GM19035 (cell line): Measurements from ENCODE around the gene PPP2R5C.

Experiments used
- ATAC-seq: cut with Tn5 transposase; IDR thresholded peaks from one replicate; pipeline ENCODE4 v1.9.1; 2021; ENCODE audit not compliant: unreplicated experiment

The PPP2R5C gene

DNA sequence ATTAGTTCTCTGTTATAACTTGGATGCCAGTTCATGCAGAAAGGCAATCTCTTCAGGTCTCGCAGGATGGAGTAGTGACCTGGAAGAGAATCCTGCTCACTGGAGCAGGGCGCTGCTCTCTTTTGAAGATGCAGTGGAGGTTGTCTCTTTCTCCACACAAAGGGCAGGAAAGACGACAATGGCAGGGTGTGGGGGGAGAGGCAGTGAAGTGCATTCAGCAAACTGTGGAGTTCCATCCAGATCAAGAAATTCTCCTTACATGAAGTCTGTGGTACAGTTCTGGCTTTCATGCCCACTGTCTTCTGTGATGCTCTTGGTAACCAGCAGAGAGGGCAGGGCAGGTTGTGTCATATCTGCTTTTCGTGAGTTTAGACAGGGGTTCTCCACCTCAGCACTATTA lies 6.6 kb upstream of the PPP2R5C start:
- ATAC-seq, result no peak

DNA sequence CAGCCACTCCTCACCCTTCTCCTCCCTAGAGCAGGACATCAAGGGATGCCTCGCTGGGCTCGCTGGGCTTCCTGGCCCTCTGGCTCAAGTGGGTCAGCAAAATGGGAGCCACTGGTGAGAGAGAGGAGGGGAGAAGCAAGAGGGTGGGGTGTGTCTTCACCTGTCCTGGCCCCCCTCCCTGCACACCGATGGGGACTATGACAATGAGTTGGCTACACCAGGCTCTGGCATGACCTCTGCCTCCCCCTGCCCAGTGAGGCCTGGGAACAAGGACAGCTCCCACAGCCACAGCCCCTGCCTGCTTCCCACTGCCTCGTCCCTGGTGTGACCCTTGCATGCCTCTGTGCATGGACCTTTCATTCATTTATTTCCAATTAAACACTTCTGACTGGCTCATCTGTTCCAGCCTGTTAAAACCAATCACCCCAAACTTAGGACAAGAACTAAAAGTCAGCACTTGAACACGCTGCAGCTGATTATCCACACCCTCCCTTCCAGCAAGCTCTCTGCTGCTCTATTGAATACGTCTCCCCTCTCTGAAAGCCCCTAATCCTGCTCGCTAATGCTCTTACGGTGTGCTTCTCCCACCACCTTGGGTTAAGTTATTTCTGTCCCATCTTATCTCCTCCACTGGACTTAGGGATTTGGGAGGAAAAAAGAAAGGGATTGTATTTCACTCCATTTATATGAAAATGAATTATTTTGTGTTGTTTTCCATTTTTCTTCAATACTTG lies 5.8 kb upstream of the PPP2R5C start:
- ATAC-seq, result no peak

DNA sequence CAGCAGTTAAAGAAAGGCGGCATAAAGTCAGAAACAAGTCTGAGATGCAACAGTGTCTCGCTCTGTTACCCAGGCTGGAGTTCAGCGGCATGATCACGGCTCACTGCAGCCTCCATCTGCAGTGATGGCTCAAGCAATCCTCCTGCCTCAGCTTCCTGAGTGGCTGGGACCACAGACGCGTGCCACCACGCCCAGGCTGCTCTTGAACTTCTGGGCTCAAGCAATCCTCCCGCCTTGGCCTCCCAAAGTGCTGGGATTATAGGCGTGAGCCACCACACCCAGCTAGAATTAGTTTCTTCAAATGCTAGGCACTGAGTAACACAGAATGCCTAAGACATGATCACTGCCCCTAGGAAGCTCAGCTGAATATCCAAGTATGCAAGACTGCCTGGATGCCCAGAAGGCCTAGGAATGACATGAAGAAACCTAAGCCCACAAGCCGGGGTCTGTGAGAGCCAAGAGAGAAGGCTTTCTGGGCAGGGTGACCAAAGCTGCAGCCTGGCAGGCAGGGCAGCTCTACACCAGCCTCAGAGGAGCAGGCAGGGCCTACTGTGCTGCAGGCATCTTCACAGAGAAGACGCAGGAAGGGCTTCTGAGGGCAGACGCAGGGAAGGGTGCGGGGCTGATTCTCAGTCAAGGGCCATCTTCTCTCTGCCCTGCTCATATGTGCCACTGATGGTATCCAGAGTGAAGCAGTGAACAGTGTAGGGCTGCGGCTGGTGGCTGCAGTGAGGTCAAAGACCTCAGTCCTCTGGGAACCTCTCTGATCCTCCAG lies 4.3 kb upstream of the PPP2R5C start:
- no peak for ATAC-seq

DNA sequence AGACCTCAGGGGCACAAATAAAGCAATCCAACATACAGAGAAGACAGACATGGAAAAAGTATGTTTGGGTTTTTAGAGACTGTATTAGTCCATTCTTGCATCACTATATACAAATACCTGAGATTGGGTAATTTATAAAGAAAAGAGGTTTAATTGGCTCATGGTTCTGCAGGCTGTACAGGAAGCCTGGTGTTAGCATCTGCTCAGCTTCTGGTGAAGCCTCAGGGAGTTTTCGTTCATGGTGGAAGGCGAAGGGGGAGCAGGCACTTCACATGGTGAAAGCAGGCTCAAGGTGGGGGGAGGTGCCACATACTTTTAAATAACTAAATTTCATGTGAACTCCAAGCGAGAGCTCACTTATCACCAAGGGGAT lies 3.7 kb upstream of the PPP2R5C start:
- ATAC-seq, result no peak

DNA sequence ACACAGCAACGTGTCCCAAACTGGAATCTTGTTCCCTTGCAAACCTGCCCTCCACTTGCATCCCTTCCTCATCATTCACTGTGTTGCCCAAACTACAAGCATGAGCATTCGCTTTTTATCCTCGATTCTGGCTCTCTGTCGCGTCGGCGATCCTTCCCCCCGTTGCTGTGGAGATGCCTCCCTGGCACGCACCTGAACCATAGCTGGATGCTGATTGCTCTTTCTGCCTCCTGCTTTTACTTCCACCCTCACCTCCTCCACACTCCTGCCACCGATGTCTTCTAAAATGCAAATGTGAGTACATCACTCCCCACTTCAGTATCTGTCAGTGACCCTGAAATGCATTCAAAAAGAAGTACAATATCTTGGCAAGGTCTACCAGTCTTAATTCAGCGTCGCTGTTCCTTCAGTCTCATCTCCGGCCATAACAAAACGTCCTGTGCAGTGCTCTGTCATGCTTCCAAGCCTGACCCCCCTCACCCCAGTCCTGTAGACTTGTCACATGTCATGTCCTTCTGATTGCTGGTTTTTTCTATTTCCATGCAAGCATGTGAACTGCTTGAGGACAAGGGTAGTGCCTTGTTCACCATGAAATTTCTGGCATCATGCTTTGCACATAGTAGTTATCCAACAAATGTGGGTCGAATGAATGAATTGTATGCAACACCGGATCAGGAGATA lies 2.5 kb upstream of the PPP2R5C start:
- no peak for ATAC-seq

DNA sequence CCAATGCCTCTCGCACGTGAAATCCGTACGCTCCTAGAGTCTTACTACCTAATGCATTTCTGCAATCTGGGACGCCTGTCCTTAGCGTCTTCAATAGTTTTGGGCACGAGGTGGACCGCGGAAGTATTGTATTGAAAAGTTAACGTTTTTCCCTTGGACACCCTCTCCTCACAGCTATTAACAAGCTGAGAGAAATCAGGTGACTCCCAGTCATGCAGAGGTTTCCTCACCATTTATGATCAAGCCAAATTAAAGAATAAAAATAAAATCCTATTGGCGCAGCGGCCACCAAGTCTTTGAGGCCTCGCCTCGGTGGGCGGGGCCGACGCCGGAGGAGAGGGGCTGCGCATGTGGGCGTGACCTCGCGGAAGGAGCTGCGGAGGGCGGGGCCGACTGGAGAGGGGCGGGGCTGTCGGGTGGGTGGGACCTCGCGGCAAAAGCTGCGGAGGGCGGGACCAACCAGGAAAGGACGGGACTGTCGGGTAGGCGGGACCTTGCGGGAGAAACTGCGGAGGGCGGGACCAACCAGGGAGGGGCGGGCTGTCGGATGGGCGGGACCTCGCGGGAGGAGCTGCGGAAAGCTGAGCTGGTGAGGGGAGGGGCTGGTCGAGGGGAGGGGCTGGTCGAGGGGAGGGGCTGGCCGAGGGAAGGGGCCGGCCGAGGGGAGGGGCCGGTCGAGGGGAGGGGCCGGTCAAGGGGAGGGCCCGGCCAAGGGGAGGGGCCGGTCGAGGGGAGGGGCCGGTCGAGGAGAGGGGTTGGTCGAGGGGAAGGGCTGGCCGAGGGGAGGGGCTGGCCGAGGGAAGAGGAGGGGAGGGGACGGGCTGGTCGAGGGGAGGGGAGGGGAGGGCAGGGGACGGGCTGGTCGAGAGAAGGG lies 1.1 kb upstream of the PPP2R5C start:
- peak; percentile 53 for ATAC-seq

DNA sequence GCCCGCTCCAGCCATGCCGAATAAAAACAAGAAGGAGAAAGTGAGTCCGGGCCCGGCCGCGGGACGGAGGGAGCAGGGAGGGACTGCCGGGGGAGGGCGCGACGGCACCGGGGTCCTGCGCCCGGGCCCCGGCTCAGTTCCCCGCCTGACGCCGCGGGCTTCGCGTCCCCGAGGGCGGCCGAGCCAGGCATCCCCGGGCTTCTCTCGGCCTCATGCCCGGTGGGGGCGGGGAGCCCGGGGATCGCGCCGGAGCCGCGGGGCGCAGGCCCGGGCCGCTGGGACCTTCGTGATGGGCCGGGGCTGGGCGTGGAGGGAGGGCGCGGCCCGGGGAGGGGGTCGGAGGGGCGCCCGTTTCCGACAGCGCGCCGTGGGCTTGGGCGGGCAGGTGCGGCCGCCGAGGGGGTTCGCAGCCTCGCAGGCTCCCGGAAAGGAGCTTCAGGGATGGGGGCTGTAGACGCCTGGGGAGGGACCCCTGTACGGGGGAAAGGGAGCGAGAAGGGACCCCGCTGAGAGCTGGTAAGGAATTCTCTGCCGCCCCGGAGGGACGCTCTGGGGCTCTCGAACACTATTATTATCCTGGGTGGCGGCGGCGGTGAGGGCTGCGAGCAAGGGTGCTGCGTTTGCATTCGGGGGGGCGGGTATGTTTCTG lies 496 bp downstream of the PPP2R5C start:
- ATAC-seq, result peak; percentile 22

DNA sequence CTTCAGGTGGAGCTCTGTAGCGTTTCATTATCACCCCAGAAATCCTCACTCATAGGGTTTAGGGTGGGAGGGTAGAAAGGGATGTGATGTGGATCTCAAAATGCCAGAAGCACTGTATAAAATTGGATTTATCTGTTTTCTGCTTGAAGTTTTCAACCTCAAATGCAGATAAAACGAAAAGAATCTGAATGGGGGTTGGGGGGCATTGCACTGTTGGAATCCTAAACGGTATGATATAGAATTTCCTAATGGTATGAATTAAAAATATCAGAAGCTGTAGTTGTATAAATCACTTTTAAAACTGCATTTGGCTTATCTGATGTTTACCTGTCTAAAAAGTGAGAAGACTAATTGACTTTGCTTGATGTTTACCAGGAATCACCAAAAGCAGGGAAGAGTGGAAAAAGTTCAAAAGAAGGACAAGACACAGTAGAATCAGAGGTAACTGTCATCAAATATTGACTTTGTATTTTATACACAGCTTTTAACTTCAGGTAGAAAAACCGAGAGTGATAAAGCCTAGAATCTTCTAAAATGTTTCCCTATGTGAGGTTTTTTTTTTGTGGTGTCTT lies 1.1 kb downstream of the PPP2R5C start:
- no peak for ATAC-seq

DNA sequence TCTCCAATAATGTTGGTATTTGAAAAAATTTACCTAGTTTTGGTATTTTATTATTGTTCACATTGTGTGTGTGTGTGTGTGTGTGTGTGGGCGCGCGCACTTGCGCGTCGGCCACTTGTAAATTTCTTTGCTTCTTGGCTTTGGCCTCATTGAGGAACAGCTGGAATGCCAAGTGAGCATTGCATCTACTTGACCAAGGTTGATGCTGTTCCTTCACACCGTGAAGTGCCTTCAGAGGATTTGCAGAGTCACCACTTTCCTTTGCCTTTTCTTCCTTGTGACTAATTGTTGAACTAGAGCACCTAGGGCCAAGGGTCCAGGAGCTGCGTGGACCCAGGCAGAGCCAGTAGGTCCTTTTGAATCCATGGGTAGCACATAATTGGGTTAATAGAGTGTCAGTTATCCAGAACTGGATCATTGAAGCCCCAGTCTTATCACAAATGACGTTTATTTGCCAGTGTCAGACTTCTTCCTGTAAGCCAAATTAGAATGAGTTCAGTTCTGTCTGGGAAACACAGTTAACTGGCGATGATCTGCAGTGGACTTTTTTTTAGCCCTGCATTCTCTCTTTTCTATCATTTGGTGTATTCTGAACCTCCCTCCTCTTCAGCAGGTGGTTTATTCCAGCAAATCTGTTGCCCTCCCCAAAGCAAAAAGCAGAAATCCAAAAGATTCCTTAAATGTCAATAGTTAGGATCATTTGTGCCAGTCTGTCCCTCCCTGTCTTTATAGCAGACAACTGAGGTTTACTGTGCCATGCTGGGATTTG lies 2.6 kb downstream of the PPP2R5C start:
- ATAC-seq, result no peak

DNA sequence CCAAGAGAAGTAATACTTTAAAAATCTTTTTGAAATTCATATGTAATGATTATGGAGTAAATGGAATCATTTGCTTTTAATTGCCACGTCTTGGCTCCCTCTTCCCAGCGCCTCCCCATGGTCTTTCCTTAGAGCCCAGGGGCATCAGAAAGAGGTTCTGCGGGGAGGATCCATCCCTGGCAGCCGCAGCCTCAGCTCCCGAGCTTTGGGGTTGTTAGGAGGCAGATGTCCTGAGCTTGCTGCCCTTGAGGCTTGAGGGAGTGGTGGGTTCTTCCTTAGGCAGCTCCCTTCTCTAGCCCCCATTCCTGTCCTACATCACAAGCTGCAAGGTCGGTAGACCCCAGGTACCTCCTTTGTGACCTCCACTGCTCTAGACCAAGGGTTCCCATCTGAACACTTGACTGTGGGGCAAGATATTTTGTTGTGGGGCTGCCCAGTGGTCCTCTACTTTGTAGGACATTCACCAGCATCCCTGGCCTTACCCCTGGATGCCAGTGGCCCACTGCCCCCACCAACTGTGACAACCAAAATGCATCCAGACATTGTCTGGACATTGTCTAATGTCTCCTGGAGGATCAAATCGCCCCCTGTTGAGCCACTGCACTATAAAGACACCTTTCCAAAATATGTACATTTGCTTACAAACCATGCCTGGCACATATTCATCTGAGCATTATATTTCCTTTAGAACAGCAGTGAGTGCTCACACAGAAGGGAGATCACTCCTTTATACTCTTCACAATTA lies 6.3 kb downstream of the PPP2R5C start:
- no peak for ATAC-seq

DNA sequence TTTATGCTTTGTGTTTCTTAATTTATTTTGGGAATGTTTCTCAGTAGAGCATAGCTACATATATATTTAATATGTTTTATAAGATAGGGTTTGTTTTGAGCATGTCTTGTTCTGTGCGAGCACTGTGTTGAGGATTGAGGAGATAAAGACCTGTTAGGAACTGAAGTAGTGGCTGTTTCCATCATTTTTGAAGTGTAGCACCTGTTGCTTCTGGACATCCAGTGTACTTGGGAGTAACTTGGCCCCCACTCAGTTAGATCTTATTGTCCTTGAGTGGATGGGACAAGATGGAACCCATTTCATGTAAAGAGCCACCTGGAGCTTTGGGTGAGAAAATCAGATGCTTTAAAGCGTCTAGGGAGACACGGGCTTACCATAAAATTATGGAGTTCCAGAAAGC lies 8.7 kb downstream of the PPP2R5C start:
- ATAC-seq, result no peak

DNA sequence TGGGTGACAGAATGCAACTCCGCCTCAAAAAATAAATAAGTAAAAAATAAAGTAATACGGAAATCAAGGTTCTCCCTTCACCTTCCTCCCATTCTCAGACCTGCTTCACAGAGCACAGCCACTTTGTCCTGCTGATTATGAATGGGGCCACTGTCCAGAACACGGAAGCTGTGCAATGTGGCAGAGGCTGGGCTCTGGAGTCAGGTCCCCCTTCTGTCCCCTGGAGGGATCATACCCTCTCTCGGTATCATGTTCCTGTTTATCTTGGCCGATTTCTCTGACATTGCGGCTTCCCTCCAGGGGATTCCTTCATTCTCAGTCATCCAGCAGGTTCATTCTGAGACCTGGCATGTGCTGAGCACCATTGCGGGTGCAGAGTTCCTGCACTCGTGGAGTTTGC lies 11.3 kb downstream of the PPP2R5C start:
- no peak for ATAC-seq

DNA sequence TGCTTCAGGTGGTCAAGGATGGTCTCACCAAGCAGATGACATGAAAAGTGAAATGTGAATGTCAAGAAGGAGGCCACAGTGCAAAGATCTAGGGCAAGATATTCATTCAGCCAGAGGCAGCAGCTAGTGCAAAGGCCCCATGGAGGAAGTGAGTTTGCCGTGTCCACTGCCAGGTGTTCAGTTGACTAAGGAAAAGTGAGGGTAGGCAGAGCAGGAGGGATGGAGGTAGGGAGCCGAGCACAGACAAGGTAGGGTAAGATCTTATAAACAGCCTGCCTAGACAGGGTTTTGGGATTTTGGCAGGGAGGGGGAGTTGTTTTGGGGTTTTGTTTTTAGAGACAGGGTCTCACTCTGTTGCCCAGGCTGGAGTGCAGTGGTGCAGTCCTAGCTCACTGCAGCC lies 11.9 kb downstream of the PPP2R5C start:
- no peak for ATAC-seq

DNA sequence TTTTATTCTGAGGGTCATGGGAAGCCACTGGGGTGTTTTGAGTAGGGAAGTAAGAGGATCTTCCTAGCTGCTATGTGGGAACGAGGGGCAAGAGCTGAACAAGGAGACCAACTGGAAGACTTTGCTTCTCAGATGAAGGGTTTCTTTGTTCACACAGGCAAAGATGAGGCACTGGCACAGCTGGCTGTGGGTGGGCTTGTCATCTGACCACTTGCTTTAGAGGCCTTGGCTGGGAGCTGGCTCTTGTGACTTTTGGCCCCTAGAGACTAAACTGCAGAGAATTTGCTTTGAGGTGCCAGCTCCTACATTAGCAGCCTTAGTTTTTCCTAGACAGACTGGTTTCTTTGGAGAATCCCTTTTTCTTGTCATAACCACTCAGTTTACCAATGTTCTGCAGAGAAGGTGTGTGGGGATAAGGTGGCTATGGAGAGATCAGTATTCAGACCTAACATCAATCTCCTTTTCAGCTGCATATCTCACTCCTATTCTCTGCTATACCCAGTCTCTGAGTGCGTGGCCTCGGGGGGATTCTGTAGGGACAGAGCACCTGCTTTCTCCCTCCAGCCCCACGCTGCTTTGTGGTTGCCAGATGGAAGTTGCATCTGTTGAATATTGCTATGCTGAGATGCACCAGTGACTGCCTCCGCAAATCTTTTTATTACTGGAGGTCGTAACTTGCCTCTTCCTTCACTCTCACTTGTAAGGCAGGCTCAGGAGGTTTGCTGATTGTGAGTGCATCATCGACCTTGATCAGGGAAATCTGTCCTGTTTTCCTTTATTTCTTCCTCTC lies 12.7 kb downstream of the PPP2R5C start:
- no peak for ATAC-seq

DNA sequence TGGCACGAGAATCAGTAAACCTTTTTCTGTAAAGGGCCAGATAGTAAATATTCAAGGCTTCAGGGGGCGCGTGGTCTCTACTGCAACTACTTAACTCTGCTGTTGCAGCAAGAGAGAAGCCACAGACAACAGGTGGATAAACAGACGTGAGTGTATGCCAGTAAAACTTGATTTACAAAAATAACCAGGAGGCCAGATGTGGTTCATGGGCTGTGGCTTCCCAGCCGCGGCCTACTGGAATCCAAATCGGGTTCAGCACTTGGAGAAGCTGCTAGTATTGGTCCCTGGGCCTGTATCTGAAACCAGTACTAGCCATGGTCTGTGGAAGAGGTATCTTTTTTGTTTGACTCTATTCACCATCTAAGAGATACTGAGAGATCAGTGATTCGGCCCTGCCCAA lies 13.3 kb downstream of the PPP2R5C start:
- no peak for ATAC-seq

DNA sequence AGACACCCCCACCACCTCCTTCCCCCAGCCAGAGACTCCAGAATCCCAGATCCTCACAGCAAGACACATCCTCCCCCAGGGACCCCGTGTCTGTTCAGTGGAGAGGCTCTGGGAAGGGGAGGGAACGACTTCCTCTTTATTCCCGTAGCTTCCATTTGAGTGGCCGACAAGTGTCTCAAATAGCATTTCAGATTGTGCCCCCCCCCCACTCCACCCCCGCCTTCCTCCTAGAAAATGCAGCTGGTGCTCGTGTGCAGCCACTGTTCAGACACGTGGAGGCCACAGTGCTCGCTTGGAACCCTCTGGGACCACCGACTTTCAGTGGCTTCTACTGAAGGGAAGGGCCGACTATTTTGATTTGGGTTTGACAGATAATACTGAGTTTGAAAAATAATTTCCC lies 14.3 kb downstream of the PPP2R5C start:
- no peak for ATAC-seq

DNA sequence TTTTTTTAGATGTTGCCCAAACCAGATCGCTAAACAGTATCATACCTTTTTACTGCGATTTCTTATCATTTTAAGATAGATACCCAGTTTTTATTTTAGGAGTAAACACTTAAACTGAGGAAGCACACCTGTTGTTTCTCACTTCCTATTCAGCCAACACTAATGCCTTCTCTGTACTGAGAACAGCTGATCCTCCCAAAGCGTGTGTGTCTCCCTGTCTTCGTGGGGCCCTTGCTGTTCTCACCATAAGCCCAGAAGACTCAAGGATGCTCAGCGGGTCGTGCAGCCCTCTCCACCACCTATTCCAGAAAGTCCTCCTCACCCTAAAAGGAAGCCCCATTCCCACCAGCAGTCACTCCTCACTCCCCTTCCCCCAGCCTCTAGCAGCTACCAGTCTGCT lies 14.8 kb downstream of the PPP2R5C start:
- no peak for ATAC-seq

DNA sequence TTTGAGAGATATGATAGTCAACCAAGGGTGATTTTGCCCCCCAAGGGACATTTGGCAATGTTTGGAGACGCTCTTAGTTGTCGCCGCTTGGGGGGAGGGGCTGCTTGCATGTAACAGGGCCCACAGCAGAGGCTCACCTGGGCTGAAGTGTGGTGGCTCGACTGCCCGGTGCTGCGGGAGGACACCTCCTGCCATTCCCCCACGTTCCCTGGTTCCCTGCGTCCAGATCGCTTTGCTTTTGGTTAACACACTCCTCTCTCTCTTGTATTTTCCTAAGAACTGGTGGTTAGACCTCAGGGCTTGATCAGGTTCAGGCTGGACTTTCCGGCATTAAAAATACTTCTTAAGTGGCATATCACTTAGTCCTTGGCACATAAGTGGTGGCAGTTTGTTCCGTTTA lies 18.9 kb downstream of the PPP2R5C start:
- no peak for ATAC-seq
